GM12873 (cell line): ENCODE results near the gene SLC38A8.

Experiments
- CTCF ChIP-seq: IDR thresholded peaks from 2 replicates; pipeline ENCODE4 v1.5.1; 2012; ENCODE audit warnings: low read depth, mild to moderate bottlenecking, moderate library complexity, low read length, control low read depth; ENCODE audit not compliant: insufficient read depth; ENCODE audit errors: missing control alignments

The SLC38A8 gene

GRCh38 chr16:84059946-84060901 lies 17.6 kb upstream of the SLC38A8 start:
- TF ChIP-seq CTCF, result no peak

DNA sequence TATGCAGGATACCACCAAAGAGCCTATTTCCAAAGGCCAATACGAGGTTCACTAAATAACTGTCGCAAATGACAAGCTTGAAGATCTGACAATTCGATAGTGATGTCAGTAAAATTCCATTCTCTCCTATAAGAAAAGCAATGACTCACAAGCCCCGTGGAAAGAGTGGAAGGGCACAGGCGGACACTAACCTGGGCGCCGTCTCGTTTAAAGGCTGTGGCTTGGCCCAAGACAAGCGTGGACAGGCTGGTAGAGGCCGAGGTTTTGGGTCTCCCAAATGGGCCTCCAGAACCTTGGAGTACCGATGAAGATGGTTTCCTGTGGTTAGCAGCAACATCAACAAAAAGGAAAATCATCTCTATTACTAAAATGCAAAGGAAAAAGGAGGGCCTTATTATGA lies 16.5 kb upstream of the SLC38A8 start:
- no peak for TF ChIP-seq CTCF

- TF ChIP-seq CTCF, result no peak
Measured at GRCh38 chr16:84058664-84059063, 16.1 kb upstream of the SLC38A8 start.

DNA sequence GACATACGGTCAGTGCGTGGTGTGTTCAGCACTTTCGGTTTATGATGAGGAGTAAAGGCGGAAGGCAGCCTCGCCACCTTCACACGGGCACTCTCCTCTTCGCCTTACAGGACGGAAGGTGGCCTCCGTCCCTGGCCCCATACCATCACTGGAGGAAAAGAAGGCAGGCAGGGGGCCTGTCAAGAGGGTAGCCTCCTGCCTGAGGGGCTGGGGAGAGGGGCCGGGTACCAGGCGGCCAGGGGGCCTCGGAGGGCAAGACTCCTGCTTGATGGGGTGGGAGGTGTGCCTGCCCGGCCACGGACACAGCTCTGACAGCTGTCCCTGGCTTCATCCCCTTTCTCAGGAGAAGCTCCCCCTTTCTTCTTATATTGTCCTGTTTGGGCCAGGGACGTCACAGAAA lies 15.6 kb upstream of the SLC38A8 start:
- TF ChIP-seq CTCF, result no peak

DNA sequence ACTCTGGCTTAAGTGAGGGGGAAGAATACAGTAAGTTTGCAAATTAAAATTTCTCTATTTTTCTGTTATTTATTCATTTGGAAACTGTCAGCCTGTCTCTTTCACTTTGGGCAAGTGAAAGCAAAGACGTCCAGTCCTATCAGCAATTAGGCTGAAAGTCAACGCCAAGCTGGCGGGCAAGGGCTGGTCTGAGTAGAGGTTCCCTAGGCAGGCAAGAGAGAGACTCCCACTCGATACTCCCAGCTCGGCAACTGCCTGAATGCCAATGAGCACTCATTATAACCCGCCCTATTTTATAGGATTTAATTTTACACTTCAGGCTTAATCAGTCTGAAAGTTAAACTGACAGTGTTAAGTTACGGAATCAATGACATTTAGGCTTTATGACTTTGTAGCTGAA lies 14.3 kb upstream of the SLC38A8 start:
- no peak for TF ChIP-seq CTCF

DNA sequence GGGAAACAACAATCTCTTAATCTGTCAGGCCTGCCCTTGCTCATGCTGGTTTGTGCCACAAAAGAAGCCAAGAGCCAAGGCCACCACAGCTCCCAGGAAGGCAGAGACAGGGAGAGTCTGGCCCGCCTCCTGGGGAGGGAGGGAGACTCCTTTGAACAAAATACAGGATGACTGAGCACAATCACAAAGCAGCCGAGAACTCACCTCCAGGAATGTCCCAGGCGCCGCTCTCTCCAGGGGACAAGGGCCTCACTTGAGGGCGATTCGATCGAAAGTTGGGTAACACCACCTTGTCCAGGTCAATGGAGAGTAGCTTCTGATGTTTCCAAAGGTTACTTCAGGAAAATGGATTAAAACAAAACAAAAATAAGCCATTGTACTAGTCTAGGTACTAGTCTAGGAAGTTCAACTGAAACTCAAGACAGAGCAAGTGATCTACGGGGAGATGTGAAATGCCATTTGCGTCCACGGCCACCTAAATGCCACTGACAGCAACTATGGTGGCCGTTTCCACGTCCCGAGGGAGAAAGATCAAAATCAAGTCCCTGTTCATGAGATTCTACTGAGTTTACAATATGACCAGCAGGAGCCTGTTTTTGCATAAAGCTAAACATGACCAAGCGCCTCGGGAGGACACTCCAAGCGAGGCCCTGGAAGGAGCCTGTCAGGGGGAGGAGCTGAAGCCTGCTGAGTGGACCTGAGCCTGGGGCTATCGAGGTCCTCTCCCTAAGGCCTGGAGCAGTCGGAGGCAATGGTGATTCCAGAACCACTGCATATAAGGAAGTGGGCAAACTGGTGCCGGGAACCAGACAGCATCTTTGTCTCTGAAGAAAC lies 13.4 kb upstream of the SLC38A8 start:
- TF ChIP-seq CTCF, result no peak

- no peak for TF ChIP-seq CTCF
Measured at GRCh38 chr16:84055366-84055765, 12.8 kb upstream of the SLC38A8 start.
